Measurements from ENCODE around the gene DNAH5. TPM values are rescaled to one million over a fixed set of nuclear protein-coding genes. Genes with fewer than 3 reads are reported as not detected.

Gene DNAH5
- polyA plus RNA-seq, 4 donors: 0.40 to 3.1 (median 2.6) TPM

DNA sequence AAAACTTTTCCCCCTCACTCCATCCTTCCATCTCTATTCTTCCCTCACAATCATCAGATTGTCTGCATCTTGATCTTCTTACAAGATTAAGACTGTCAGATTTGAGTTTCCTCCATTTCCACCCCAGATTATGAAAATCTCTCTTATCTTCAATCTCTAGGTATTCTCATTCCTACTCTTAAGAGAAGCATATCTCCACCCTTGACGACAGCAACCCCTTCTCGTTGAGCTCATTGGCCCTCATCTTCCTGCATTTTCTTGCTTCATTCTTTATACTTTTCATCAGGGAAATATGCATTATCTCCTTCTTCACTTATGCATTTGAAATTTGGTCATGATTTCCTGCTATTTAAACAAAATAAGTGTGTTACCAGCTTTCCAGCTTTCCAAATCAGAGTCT is 301.3 kb downstream of the DNAH5 start:
- no peak for DNase-seq (ENCODE audit: low read depth in 4 of 4, low spot score in 3 of 4)

Other genes starting within 250 kb of the DNAH5 start
- gene TRIO, start 198.7 kb upstream of the DNAH5 start, polyA plus RNA-seq (ENCODE audit: insufficient read length in 4 of 4): 100 to 1,000 TPM; 103 to 182 (median 111) TPM